Measurements from ENCODE around the gene LGALS1. TPM values are rescaled to one million over a fixed set of nuclear protein-coding genes. Genes with fewer than 3 reads are reported as not detected.
"Not testable (repeated sequence)": the region's sequence is repeated elsewhere in the genome, so short reads cannot be mapped to it uniquely, and the experiment has no call there.

LGALS1 gene
- total RNA-seq, 1 donor from 2014 or later, result 4,843 TPM

DNA sequence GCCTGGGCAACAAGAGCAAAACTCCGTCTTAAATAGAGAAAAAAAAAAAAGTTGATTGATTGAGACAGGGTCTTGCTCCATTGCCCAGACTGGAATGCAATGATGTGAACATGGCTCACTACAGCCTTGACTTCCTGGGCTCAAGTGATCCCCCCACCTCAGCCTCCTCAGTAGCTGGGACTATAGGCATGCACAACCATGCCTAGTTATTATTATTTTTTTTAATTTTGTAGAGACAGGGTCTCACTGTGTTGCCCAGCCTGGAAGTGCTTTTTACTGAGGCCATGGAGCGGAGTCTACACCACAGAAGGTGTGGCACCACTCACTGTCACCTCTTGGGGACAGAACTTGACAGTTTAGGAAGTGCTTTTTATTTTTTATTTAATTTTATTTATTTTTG, 39.2 kb downstream of the LGALS1 start:
- DNase-seq (ENCODE audit: extremely low read depth, low read depth, low spot score), result no peak

DNA sequence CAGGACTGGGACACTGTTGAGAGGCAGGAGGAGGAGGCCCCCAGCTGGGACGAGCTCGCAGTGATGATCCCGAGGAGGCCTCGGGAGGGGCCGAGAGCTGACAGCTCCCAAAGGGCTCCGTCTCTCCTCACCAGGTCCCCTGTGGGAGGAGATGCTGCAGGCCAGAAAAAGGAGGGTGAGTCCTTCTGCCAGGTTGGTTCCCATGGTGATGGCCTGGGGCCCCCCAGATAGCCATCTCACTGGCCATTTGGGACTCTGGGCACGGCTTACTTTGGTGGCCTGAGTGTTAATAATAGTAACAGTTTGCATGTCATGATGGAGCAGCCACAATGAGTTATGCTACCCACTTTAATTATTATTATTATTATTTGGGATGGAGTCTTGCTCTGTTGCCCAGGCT, 40.3 kb downstream of the LGALS1 start:
- DNase-seq (ENCODE audit: extremely low read depth, low read depth, low spot score), result no peak

DNA sequence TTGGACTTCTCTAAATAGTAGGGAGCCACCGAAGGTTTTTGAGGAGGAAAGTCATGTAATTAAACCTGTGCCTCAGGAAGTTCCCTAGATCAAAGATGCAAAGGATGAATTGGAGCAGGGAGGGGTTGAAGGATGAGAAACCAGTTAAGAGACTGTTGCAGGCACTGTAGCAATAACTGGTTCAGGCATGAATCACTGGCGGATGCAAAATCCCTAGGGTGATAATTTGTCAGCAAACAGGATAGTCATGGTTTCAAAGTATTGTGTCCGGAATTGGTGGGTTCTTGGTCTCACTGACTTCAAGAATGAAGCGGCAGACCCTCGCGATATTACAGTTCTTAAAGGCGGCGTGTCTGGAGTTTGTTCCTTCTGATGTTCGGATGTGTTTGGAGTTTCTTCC, 41.3 kb downstream of the LGALS1 start:
- DNase-seq (ENCODE audit: extremely low read depth, low read depth, low spot score), result no peak

DNA sequence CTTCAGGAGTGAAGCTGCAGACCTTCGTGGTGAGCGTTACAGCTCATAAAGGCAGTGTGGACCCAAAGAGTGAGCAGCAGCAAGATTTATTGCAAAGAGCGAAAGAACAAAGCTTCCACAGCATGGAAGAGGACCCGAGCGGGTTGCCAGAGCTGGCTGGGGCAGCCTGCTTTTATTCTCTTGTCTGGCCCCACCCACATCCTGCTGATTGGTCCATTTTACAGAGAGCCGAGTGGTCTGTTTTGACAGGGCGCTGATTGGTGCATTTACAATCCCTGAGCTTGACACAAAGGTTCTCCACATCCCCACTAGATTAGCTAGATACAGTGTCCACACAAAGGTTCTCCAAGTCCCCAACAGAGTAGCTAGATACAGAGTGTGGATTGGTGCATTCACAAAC, 41.8 kb downstream of the LGALS1 start:
- not testable (repeated sequence) for DNase-seq (ENCODE audit: extremely low read depth, low read depth, low spot score)

DNA sequence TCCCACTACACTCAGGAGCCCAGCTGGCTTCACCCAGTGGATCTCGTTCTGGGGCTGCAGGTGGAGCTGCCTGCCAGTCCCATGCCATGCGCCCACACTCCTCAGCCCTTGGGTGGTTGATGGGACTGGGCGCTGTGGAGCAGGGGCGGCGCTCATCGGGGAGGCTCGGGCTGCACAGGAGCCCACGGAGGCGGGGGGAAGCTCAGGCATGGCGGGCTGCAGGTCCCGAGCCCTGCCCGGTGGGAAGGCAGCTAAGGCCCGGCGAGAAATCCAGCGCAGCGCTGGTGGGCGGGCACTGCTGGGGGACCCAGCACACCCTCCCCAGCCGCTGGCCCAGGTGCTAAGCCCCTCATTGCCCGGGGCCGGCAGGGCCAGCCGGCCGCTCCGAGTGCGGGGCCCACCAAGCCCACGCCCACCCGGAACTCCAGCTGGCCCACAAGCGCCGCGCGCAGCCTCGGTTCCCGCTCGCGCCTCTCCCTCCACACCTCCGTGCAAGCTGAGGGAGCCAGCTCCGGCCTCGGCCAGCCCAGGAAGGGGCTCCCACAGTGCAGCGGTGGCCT, 42.4 kb downstream of the LGALS1 start:
- not testable (repeated sequence) for DNase-seq (ENCODE audit: extremely low read depth, low read depth, low spot score)

DNA sequence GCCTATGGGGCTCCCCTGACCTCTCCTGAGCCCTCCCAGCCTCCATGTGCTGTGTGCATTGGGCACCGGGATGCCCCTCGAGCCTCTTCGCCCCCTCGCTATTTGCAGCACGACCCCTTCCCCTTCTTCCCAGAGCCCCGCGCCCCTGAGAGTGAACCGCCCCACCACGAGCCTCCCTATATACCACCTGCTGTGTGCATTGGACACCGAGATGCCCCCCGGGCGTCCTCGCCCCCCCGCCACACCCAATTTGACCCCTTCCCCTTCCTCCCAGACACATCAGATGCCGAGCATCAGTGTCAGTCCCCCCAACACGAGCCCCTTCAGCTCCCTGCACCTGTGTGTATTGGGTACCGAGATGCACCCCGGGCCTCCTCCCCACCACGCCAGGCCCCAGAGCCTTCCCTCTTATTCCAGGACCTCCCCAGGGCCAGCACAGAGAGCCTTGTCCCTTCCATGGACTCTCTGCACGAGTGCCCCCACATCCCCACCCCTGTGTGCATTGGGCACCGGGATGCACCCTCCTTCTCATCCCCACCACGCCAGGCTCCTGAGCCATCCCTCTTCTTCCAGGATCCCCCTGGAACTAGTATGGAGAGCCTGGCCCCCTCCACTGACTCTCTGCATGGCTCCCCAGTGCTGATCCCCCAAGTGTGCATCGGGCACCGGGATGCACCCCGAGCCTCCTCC, 50.3 kb downstream of the LGALS1 start:
- DNase-seq (ENCODE audit: extremely low read depth, low read depth, low spot score), result no peak

DNA sequence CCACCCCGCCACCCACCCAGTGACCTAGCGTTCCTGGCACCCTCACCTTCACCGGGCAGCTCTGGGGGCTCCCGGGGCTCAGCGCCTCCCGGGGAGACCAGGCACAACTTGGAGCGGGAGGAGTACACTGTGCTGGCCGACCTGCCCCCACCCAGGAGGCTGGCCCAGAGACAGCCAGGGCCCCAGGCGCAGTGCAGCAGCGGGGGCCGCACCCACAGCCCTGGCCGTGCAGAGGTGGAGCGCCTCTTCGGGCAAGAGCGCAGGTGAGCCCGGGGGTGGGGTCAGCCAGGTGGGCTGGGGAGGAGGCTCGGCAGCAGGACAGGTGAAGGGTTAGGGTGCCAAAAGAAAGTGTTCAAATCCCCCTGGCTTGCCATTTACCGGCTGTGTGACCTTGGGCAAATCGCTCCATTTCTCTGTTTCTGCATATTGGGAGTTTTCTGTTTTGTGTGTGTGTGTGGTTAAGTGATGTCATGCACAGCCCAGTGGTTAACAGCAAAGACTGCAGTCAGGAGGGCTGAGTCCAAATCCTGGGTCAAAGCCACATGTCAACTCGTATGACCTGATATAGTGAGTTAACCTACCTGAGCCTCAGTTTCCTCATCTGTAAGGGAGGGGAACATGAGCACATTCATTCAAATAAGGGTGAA, 50.9 kb downstream of the LGALS1 start:
- DNase-seq (ENCODE audit: extremely low read depth, low read depth, low spot score), result no peak

DNA sequence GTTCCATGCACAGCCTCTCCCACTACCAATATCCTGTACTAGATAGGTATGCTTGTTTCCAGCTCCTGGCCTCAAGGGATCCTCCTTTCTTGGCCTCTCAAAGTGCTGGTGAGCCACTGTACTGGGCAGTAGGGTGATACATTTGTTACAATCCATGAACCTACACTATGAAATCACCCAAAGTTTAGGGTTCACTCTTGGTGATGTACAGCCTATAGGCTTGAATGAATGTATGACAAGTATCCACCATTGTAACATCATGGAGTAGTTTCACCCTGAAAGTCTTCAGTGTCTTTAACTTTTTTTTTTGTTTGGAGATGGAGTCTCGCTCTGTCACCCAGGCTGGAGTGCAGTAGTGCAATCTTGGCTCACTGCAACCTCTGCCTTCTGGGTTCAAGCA, 53.2 kb downstream of the LGALS1 start:
- no peak for DNase-seq (ENCODE audit: extremely low read depth, low read depth, low spot score)

Other genes with a start within 250 kb of the LGALS1 start
- 3.2 and 5.0 TPM in 2 replicates for gene ELFN2, start 248.2 kb upstream of the LGALS1 start, total RNA-seq
- 109 and 152 TPM in 2 replicates for gene MFNG, start 189.3 kb upstream of the LGALS1 start, total RNA-seq
- 34.8 and 37.7 TPM in 2 replicates for gene CARD10, start 156.2 kb upstream of the LGALS1 start, total RNA-seq
- gene CDC42EP1, start 115.2 kb upstream of the LGALS1 start, total RNA-seq, result 89.3 and 120 TPM in 2 replicates
- not detected in 2 replicates for gene LGALS2, start 95.5 kb upstream of the LGALS1 start, total RNA-seq
- gene GGA1, start 66.8 kb upstream of the LGALS1 start, total RNA-seq, result 51.7 and 57.5 TPM in 2 replicates
- gene SH3BP1, start 36.0 kb upstream of the LGALS1 start, total RNA-seq, result 4.3 and 18.7 TPM in 2 replicates
- gene PDXP, start 16.9 kb upstream of the LGALS1 start, total RNA-seq, result 15.5 and 19.7 TPM in 2 replicates
- 20.9 and 25.8 TPM in 2 replicates for gene NOL12, start 10.7 kb downstream of the LGALS1 start, total RNA-seq
- 128 and 133 TPM in 2 replicates for gene TRIOBP, start 21.4 kb downstream of the LGALS1 start, total RNA-seq
- gene GCAT, start 132.3 kb downstream of the LGALS1 start, total RNA-seq, result 13.0 and 32.9 TPM in 2 replicates
- gene GALR3, start 147.7 kb downstream of the LGALS1 start, total RNA-seq, result not detected in 2 replicates
- gene ANKRD54, start 168.7 kb downstream of the LGALS1 start, total RNA-seq, result 34.9 and 55.2 TPM in 2 replicates
- 254 and 368 TPM in 2 replicates for gene EIF3L, start 173.8 kb downstream of the LGALS1 start, total RNA-seq
- gene MICALL1, start 230.7 kb downstream of the LGALS1 start, total RNA-seq, result 122 and 133 TPM in 2 replicates

All from glomerular endothelial cell (primary cell).